DOHH2 (cell line): ENCODE results near the gene TMEM119.

ENCODE experiments used
- EZH2phosphoT487 ChIP-seq: fragments of 200-600 bp; sonication (generic); IDR thresholded peaks from 2 replicates; pipeline ENCODE4 v1.6.1; 2017; ENCODE audit warnings: borderline replicate concordance, mild to moderate bottlenecking, antibody characterized with exemption, low read length, moderate library complexity, mixed read lengths
- TF ChIP-seq, protein P1 (sequence below): fragments of 200-600 bp; sonication (generic); IDR thresholded peaks from one replicate; pipeline ENCODE4 v1.5.1; 2014; ENCODE audit warnings: antibody characterized with exemption, mild to moderate bottlenecking, low read depth, low read length; ENCODE audit not compliant: poor library complexity, severe bottlenecking

DNA sequence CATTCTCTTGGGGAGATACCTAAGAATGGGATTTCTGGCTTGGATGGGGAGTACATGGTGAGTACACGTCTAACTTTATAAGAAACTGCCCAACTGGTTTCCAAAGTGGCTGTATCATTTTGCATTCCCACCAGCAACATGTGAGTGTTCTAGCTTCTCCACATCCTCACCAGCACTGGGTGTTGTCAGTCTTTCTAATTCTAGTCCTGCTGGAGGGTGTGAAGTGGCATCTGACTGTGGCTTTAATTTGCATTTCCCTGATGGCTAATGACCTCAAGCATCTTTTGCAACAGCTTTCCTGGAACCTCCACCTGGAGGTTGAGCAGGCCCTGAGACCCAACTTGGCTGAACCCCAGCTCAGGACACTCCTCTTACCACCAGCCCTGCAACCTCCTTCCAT, 18.0 kb upstream of the TMEM119 start:
- TF ChIP-seq, protein P1, sequence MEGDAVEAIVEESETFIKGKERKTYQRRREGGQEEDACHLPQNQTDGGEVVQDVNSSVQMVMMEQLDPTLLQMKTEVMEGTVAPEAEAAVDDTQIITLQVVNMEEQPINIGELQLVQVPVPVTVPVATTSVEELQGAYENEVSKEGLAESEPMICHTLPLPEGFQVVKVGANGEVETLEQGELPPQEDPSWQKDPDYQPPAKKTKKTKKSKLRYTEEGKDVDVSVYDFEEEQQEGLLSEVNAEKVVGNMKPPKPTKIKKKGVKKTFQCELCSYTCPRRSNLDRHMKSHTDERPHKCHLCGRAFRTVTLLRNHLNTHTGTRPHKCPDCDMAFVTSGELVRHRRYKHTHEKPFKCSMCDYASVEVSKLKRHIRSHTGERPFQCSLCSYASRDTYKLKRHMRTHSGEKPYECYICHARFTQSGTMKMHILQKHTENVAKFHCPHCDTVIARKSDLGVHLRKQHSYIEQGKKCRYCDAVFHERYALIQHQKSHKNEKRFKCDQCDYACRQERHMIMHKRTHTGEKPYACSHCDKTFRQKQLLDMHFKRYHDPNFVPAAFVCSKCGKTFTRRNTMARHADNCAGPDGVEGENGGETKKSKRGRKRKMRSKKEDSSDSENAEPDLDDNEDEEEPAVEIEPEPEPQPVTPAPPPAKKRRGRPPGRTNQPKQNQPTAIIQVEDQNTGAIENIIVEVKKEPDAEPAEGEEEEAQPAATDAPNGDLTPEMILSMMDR: no peak
- no peak for TF ChIP-seq EZH2phosphoT487
